ENCODE measurements around the gene IRAG1.

IRAG1 gene

GRCh38 chr11:10663365-10663764, 30.2 kb downstream of the IRAG1 start:
- no peaks in the 10 kb centered on the region for H3K4me1 Mint-ChIP-seq
- no peak overlapping the region for H3K27ac Mint-ChIP-seq
- H3K27me3 Mint-ChIP-seq, result no peaks in the 10 kb centered on the region
- no peaks in the 10 kb centered on the region for H3K36me3 Mint-ChIP-seq
- H3K9me3 Mint-ChIP-seq, result no peaks in the 10 kb centered on the region
- H3K4me3 Mint-ChIP-seq, result no peak overlapping the region

DNA sequence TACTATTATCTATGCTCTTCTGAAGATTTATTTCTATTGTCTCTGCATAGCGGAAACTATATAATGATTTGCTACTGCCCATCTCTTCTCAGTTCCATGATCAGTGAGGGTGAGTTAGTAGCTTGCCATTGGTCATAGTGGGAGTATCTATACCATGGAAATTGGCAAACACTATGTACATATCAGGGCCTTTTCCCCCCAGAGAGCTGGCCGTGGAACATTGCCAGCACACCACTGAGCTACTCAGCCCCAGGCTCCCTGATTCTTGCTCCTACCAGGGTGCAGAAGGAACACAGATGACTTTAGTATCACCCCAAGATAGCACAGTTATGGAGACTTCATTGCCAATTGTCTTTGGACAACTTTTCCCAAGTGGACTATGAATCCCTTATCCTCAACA, 33.2 kb downstream of the IRAG1 start:
- Mint-ChIP-seq H3K27ac (no peak overlapping the region), H3K4me3 (no peak overlapping the region), H3K4me1 (no peaks in the 10 kb centered on the region), H3K36me3 (no peaks in the 10 kb centered on the region), H3K9me3 (no peaks in the 10 kb centered on the region), H3K27me3 (no peaks in the 10 kb centered on the region)

DNA sequence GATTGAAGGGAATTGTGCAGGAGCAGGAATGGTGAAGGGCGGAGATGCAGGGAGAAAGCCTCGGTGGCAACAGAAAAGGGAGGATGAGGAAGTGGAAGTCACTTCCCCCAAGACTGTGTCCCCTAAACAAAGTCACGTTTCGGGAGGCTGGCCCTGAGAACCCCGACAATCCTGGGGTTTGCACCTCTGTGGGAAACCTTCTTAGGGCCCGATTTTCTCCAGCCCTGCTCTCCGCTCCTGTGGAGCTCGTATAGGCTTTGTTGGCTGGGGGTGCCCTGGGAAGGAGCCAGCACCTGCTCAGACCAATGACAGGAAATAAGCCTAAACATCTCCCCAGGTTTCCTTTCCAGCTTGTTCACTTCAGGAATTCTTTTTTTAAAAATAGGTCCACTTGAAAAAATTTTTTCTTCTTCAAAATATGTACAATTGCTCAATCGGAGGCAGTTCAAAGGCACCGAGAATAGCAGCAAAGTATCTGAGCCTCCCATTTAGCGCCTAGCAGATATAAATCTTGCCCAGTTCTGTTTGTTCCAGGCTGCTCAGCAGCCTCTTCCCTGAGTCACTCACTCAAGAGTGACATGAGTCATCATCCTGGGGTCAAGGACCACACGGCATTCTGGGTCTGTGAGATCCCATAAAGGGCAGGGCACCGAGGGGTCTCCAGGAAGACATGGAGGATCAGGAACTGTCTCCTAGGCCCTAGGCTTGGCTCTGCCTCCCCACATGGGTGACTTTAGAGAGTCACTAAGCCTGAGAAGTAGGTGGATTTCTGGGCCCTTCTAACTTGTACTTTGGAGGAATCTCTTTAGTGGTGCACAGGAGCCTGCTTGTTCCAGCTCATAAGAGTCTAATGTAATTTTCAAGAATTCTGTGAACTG, 34.0 kb downstream of the IRAG1 start:
- Mint-ChIP-seq H3K27ac (no peak overlapping the region), H3K4me1 (no peaks in the 10 kb centered on the region)

GRCh38 chr11:10658621-10659338, 34.8 kb downstream of the IRAG1 start:
- Mint-ChIP-seq H3K4me3 (no peak overlapping the region), H3K36me3 (no peaks in the 10 kb centered on the region), H3K27ac (peak overlapping the region; percentile 15)

More for the DNA sequence above, 34.0 kb downstream of the IRAG1 start:
- Mint-ChIP-seq H3K27me3 (no peaks in the 10 kb centered on the region), H3K4me3 (no peak overlapping the region), H3K36me3 (no peaks in the 10 kb centered on the region), H3K9me3 (no peaks in the 10 kb centered on the region)

GRCh38 chr11:10657308-10658271, 36.0 kb downstream of the IRAG1 start:
- Mint-ChIP-seq H3K4me3 (no peak overlapping the region), H3K4me1 (no peaks in the 10 kb centered on the region), H3K9me3 (no peaks in the 10 kb centered on the region), H3K27ac (no peak overlapping the region), H3K36me3 (no peaks in the 10 kb centered on the region), H3K27me3 (no peaks in the 10 kb centered on the region)

More at GRCh38 chr11:10658621-10659338, 34.8 kb downstream of the IRAG1 start:
- Mint-ChIP-seq H3K9me3 (no peaks in the 10 kb centered on the region), H3K4me1 (no peaks in the 10 kb centered on the region), H3K27me3 (no peaks in the 10 kb centered on the region)

DNA sequence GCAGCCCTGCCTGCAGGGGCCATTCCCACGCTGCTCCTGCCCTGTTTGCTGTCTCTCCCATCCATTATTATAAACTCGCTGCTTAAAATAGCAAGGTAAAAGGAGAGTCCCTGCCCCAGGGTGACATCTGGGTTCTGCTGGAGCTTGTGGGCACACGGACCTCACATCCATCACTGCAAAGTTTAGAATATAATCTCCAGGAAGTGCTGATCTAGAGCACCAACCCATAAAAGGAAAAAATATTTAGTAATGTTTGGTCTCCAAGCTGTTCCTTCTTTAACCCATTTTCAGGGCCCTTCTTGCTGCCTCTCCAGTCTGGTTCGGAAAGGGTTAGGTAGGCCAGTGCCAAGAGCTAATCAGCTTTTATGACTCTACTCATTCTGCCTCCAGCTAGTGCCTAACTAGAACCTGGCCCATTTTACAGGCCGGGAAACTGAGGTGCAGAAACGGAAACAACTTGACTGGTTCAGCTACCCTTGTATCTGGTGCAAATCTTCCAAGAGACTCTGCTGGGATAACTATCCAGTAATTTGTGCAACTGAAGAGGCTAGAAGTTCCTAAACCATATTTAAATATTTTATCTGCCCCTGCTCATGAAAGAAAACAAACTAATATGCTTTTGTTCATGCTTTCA, 37.5 kb downstream of the IRAG1 start:
- no peaks in the 10 kb centered on the region for H3K27me3 Mint-ChIP-seq

DNA sequence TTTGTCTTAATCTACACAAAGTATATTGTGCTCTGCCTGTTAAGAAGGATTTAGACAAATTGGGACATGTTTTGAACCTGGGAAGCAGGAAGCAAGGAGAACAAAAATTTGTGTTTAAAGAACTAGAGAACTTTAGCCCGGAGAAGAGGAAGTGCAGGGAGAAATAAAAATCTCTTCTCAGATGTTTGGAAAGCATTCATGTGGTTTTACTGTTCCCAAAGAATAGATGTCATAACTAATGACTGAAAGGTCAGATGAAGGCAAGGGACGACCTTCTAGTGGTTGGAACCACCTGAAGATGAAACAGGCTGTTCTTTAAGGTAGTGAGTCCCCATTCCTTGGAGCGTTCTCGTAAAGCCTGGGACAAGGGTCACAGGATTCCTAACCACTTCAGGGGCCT, 38.3 kb downstream of the IRAG1 start:
- Mint-ChIP-seq H3K36me3 (no peaks in the 10 kb centered on the region), H3K4me1 (no peaks in the 10 kb centered on the region), H3K27ac (no peak overlapping the region), H3K27me3 (no peaks in the 10 kb centered on the region), H3K4me3 (no peak overlapping the region), H3K9me3 (no peaks in the 10 kb centered on the region)

More for the DNA sequence above, 37.5 kb downstream of the IRAG1 start:
- H3K4me1 Mint-ChIP-seq, result no peaks in the 10 kb centered on the region
- no peak overlapping the region for H3K27ac Mint-ChIP-seq
- no peaks in the 10 kb centered on the region for H3K36me3 Mint-ChIP-seq
- H3K4me3 Mint-ChIP-seq, result no peak overlapping the region
- no peaks in the 10 kb centered on the region for H3K9me3 Mint-ChIP-seq

- Mint-ChIP-seq H3K27me3 (no peaks in the 10 kb centered on the region), H3K4me3 (no peak overlapping the region), H3K27ac (no peak overlapping the region), H3K36me3 (no peaks in the 10 kb centered on the region), H3K9me3 (no peaks in the 10 kb centered on the region), H3K4me1 (no peaks in the 10 kb centered on the region)
These were observed 38.8 kb downstream of the IRAG1 start for GRCh38 chr11:10654811-10655150.

DNA sequence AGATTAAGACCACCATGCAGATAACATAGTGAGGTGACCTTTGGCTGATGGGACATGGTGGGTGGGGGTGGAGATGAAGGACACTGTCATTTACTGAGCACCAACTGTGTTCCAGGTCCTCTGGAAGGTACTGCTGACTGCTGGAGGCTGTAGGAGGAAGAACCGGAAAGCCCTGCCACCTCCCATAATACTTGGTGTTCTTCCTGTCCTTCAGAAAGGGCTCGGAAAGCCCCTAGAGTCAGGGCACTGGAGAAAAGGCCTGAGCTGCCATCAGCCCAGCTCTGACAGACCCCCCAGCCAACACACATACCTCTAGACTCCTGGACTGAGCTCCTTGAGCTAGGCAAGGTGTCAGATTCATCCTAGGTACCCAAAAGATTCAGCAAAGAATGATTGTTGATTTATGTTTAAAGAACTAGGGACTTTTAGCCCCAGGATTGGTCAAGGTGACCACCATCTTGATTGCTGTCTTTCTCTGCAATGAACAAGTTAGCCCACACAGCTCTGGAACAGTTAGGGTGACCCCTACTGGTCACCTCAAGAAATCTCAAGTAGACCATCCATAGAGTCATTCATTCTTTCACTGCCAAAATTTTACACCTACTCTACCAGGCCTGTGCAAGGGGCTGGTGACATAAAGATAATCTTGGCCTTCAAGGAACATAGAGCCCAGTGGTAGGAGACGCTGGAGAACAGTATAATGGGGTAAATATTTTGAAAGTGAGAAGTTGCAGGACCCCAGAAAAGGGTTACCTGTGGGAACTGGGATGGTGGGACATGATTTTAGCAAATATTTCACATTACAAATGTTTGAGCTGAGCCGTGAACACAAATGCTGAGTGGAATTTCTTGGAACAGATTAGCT, 39.4 kb downstream of the IRAG1 start:
- no peaks in the 10 kb centered on the region for H3K27me3 Mint-ChIP-seq
- no peaks in the 10 kb centered on the region for H3K36me3 Mint-ChIP-seq
- no peak overlapping the region for H3K4me3 Mint-ChIP-seq
- H3K27ac Mint-ChIP-seq, result no peak overlapping the region
- H3K9me3 Mint-ChIP-seq, result no peaks in the 10 kb centered on the region
- no peaks in the 10 kb centered on the region for H3K4me1 Mint-ChIP-seq

DNA sequence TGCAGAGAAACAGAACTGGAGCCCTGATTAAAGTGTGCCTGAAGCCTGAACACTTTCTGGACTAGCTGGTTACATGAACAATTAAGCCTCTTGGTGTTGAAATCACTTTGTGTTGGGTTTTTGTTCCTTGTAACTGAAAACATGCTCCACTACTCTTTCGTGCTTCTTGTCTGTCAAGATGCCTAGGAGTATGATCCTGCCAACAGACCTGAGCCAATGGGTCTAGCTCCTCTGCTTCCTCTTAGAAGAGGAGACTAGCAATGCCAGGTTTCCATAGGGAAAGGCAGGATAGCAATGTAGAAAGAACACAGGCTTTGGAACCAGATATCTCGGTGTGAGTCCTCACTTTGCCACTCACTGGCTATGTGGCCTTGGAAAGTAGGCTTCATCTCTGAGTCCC, 40.3 kb downstream of the IRAG1 start:
- Mint-ChIP-seq H3K9me3 (no peaks in the 10 kb centered on the region), H3K36me3 (no peaks in the 10 kb centered on the region), H3K27me3 (no peaks in the 10 kb centered on the region), H3K4me3 (no peak overlapping the region), H3K27ac (no peak overlapping the region), H3K4me1 (no peaks in the 10 kb centered on the region)

GRCh38 chr11:10651656-10652361, 41.7 kb downstream of the IRAG1 start:
- no peaks in the 10 kb centered on the region for H3K36me3 Mint-ChIP-seq
- no peaks in the 10 kb centered on the region for H3K9me3 Mint-ChIP-seq
- H3K4me1 Mint-ChIP-seq, result no peaks in the 10 kb centered on the region
- no peak overlapping the region for H3K4me3 Mint-ChIP-seq
- no peaks in the 10 kb centered on the region for H3K27me3 Mint-ChIP-seq
- no peak overlapping the region for H3K27ac Mint-ChIP-seq

DNA sequence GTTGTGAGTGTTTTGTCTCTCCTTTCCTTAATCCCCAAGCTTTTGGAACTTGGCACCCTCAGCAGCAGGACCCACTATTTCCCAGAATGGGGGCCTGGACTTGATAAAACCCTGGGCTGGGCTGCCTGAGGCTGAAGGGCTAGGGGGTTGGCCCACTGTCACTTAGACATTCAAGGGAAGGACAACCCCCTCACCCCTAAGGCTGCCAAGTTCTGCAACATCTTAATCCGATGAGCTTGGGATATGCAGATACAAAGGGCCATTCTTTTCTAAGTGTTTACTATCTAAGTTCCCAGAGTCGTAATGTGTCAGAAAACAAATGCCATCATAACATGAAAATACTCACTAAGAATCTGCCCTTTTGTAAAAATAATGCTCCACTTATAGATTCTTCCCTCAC, 42.9 kb downstream of the IRAG1 start:
- Mint-ChIP-seq H3K9me3 (no peaks in the 10 kb centered on the region), H3K4me3 (no peak overlapping the region), H3K4me1 (no peaks in the 10 kb centered on the region), H3K36me3 (no peaks in the 10 kb centered on the region), H3K27ac (no peak overlapping the region), H3K27me3 (no peaks in the 10 kb centered on the region)

DNA sequence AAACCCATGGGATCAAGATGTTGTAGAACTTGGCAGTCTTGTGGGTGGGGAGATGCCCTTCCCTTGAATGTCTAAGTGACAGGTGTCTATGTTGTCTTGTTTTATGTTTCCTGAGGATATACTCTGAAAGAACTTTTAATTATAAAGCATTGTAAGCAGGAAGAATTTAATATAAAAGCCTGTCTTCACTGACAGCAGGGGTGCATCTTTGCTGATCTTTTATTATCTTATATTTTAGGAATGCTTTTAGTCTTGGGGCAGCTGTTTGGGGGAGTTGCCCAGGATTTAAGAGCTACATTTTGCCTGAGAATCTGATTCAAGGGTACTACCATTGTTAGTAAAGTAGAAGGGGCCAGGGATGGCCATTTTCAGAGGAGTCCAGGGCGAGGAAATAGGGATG, 43.4 kb downstream of the IRAG1 start:
- Mint-ChIP-seq H3K9me3 (no peaks in the 10 kb centered on the region), H3K4me3 (no peak overlapping the region), H3K36me3 (no peaks in the 10 kb centered on the region), H3K27ac (no peak overlapping the region), H3K4me1 (no peaks in the 10 kb centered on the region), H3K27me3 (no peaks in the 10 kb centered on the region)

DNA sequence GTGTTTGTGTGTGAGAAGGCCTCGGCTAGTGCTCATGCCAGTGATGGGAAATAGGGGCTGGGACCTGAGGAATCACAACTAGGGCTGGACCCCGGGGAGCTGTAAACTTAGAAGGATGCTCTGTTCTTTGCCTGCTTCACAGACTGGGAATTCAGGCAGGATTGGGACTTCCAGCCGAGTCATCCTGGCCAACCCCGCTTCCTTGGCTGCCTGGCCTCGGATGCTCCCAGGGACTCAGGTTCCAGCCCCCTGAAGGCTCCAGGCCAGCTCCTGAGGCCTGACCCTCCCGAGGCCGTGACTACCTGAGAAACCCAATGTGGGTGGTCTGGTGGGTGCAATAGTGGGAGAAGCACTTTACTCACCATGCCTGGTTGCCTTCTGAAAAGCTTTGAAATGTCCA, 44.7 kb downstream of the IRAG1 start:
- no peak overlapping the region for H3K4me3 Mint-ChIP-seq
- no peaks in the 10 kb centered on the region for H3K36me3 Mint-ChIP-seq
- no peaks in the 10 kb centered on the region for H3K9me3 Mint-ChIP-seq
- no peaks in the 10 kb centered on the region for H3K4me1 Mint-ChIP-seq
- H3K27me3 Mint-ChIP-seq, result no peaks in the 10 kb centered on the region
- no peak overlapping the region for H3K27ac Mint-ChIP-seq
